ENCODE data around the gene GNG11.

Gene GNG11

GRCh38 chr7:93960986-93961385 lies 39.5 kb downstream of the GNG11 start:
- TF ChIP-seq CTCF (IDR thresholded peaks at IDR 0.05; ENCODE audit: low read depth, low read length, missing control alignments), result no peak
- DNase-seq (ENCODE audit: low read depth), result no peak
- H3K4me3 ChIP-seq (ENCODE audit: low read depth, low read length), result no peak overlapping the region

GRCh38 chr7:93964262-93964661 lies 42.7 kb downstream of the GNG11 start:
- no peak for DNase-seq (ENCODE audit: low read depth)
- TF ChIP-seq CTCF (IDR thresholded peaks at IDR 0.05; ENCODE audit: low read depth, low read length, missing control alignments), result no peak
- H3K4me3 ChIP-seq (ENCODE audit: low read depth, low read length), result no peak overlapping the region

GRCh38 chr7:93964813-93965212 lies 43.3 kb downstream of the GNG11 start:
- no peak for TF ChIP-seq CTCF (IDR thresholded peaks at IDR 0.05; ENCODE audit: low read depth, low read length, missing control alignments)
- H3K4me3 ChIP-seq (ENCODE audit: low read depth, low read length), result no peak overlapping the region
- DNase-seq (ENCODE audit: low read depth), result no peak

- no peak overlapping the region for H3K4me3 ChIP-seq (ENCODE audit: low read depth, low read length)
- TF ChIP-seq CTCF (IDR thresholded peaks at IDR 0.05; ENCODE audit: low read depth, low read length, missing control alignments), result no peak
- no peak for DNase-seq (ENCODE audit: low read depth)
Observed at GRCh38 chr7:93968911-93969620, 47.5 kb downstream of the GNG11 start.

GRCh38 chr7:93972029-93972725 lies 50.6 kb downstream of the GNG11 start:
- no peak for DNase-seq (ENCODE audit: low read depth)
- no peak overlapping the region for H3K4me3 ChIP-seq (ENCODE audit: low read depth, low read length)
- no peak for TF ChIP-seq CTCF (IDR thresholded peaks at IDR 0.05; ENCODE audit: low read depth, low read length, missing control alignments)

- no peak overlapping the region for H3K4me3 ChIP-seq (ENCODE audit: low read depth, low read length)
- DNase-seq (ENCODE audit: low read depth), result no peak
- no peak for TF ChIP-seq CTCF (IDR thresholded peaks at IDR 0.05; ENCODE audit: low read depth, low read length, missing control alignments)
Observed at GRCh38 chr7:93973134-93973533, 51.6 kb downstream of the GNG11 start.

All from GM12864 (cell line).